Measurements from ENCODE around the gene PLEKHG4B. TPM values are rescaled to one million over a fixed set of nuclear protein-coding genes. Genes with fewer than 3 reads are reported as not detected.
A peak's percentile ranks its signal among the peaks of the same experiment; 100 is the strongest.
"Not testable (repeated sequence)": the region's sequence is repeated elsewhere in the genome, so short reads cannot be mapped to it uniquely, and the experiment has no call there.

PLEKHG4B gene
- total and polyA plus RNA-seq, 8 donors: 0.21 to 0.75 (median 0.38) TPM

GRCh38 chr5:213803-214395, 121.9 kb downstream of the PLEKHG4B start:
- Histone ChIP-seq H3K4me3 (no peak overlapping the region), H3K36me3 (no peaks in the 10 kb centered on the region), H3K27me3 (no peaks in the 10 kb centered on the region), H3K4me1 (no peaks in the 10 kb centered on the region), H3K27ac (no peak overlapping the region), H3K9me3 (no peaks in the 10 kb centered on the region)
- no peak for TF ChIP-seq CTCF (IDR thresholded peaks at IDR 0.05)
- DNase-seq: no peak
- 92 to 93% methylated on average over 12 of the region's 12 CpGs for WGBS, 2 donors
- intact Hi-C loops (cut with DNase I): no loop called here
- no peak for ATAC-seq
- FAIRE-seq: no peak

GRCh38 chr5:215256-215655, 123.3 kb downstream of the PLEKHG4B start:
- H3K4me1 ChIP-seq; H3K27me3 ChIP-seq; H3K36me3 ChIP-seq; ATAC-seq; H3K27ac ChIP-seq; DNase-seq; FAIRE-seq; H3K4me3 ChIP-seq; H3K9me3 ChIP-seq; intact Hi-C loops (cut with DNase I): not testable (repeated sequence)
- WGBS, 2 donors: 93 to 100% methylated on average over 1 to 2 of the region's 2 CpGs

GRCh38 chr5:216076-216475, 124.1 kb downstream of the PLEKHG4B start:
- H3K4me1 ChIP-seq; H3K9me3 ChIP-seq; H3K27me3 ChIP-seq; H3K4me3 ChIP-seq; DNase-seq; FAIRE-seq; H3K36me3 ChIP-seq; intact Hi-C loops (cut with DNase I); H3K27ac ChIP-seq; ATAC-seq: not testable (repeated sequence)
- WGBS, 2 donors: 89 to 90% methylated on average over 9 of the region's 10 CpGs

- DNase-seq: peak; percentile 94 to 100 (median 98)
- peak; percentile 90 to 97 (median 96) for ATAC-seq
- H3K27ac ChIP-seq: peak within 1 kb of the TSS; percentile 70 to 88 (median 80)
- H3K27me3 ChIP-seq; H3K4me1 ChIP-seq; FAIRE-seq; intact Hi-C loops (cut with DNase I); H3K9me3 ChIP-seq; H3K36me3 ChIP-seq: not testable (repeated sequence)
- whole genome bisulfite sequencing, 2 donors: 1% methylated on average over 74 to 75 of the region's 75 CpGs
- H3K4me3 ChIP-seq: peak within 1 kb of the TSS; percentile 98 to 99 (median 98)
Measured at GRCh38 chr5:217494-218456, 125.8 kb downstream of the PLEKHG4B start, which contains the start of the genes CCDC127 and SDHA. TSS of gene CCDC127 (minus strand) at chr5:218153. CDS start at chr5:216849, 1,304 bp downstream. TSS of gene SDHA (plus strand) at chr5:218320. CDS start at chr5:218356, 36 bp downstream.

- Histone ChIP-seq H3K9me3 (no peaks in the 10 kb centered on the region), H3K27me3 (no peaks in the 10 kb centered on the region), H3K4me1 (no peaks in the 10 kb centered on the region), H3K36me3 (no peaks in the 10 kb centered on the region), H3K4me3 (peak overlapping the region; percentile 98 to 99 (median 98)), H3K27ac (peak overlapping the region; percentile 70 to 88 (median 80))
- FAIRE-seq: no peak
- no peak for TF ChIP-seq CTCF (IDR thresholded peaks at IDR 0.05)
- intact Hi-C loops (cut with DNase I): no loop called here
- 0% methylated on average over 62 to 73 of the region's 73 CpGs for WGBS, 2 donors
- peak; percentile 60 to 70 (median 64) for ATAC-seq
- DNase-seq: peak; percentile 46 to 86 (median 60)
Measured at GRCh38 chr5:218457-219291, 126.7 kb downstream of the PLEKHG4B start.

GRCh38 chr5:219460-219863, 127.5 kb downstream of the PLEKHG4B start:
- Histone ChIP-seq H3K36me3 (peaks cover 0 to 6% (median 0%) of the 10 kb centered on the region in 3 donors), H3K27ac (peak overlapping the region in 2 of 4 donors; percentile 79 to 88), H3K4me3 (peak overlapping the region in 3 of 4 donors; percentile 98 to 99 (median 99))

More at GRCh38 chr5:219460-219863, 127.5 kb downstream of the PLEKHG4B start:
- FAIRE-seq (no peak), ATAC-seq (peak in 2 of 4 donors; percentile 15 to 18), DNase-seq (no peak)
- 10 to 12% methylated on average over 9 of the region's 9 CpGs for WGBS, 2 donors
- TF ChIP-seq CTCF (IDR thresholded peaks at IDR 0.05): no peak
- intact Hi-C loops (cut with DNase I): no loop called here
- H3K27me3 ChIP-seq: no peaks in the 10 kb centered on the region
- H3K4me1 ChIP-seq: no peaks in the 10 kb centered on the region
- H3K9me3 ChIP-seq: no peaks in the 10 kb centered on the region
